Glutamatergic neuron (in vitro differentiated cells): ENCODE results near the gene SEC31A. TPM values are rescaled to one million over a fixed set of nuclear protein-coding genes. Genes with fewer than 3 reads are reported as not detected.
"Not testable (repeated sequence)": the region's sequence is repeated elsewhere in the genome, so short reads cannot be mapped to it uniquely, and the experiment has no call there.

Experiments
- DNase-seq: peaks from one replicate; pipeline ENCODE4 v3.0.0; 2022
- H3K27ac Mint-ChIP-seq: one replicate; pipeline ENCODE4 v1.8.0; 2020; ENCODE audit warnings: mild to moderate bottlenecking, mixed read lengths, inconsistent platforms; ENCODE audit not compliant: unreplicated experiment
- H3K27me3 Mint-ChIP-seq: one replicate; pipeline ENCODE4 v1.8.0; 2020; ENCODE audit warnings: mild to moderate bottlenecking, moderate library complexity, mixed read lengths, inconsistent platforms; ENCODE audit not compliant: unreplicated experiment
- H3K36me3 Mint-ChIP-seq: one replicate; pipeline ENCODE4 v1.8.0; 2020; ENCODE audit warnings: mild to moderate bottlenecking, mixed read lengths, inconsistent platforms; ENCODE audit not compliant: unreplicated experiment
- H3K4me1 Mint-ChIP-seq: one replicate; pipeline ENCODE4 v1.8.0; 2020; ENCODE audit warnings: mild to moderate bottlenecking, low read depth, mixed read lengths, inconsistent platforms; ENCODE audit not compliant: unreplicated experiment
- H3K4me3 Mint-ChIP-seq: one replicate; pipeline ENCODE4 v1.8.0; 2020; ENCODE audit warnings: mild to moderate bottlenecking, mixed read lengths, inconsistent platforms; ENCODE audit not compliant: unreplicated experiment
- H3K9me3 Mint-ChIP-seq: one replicate; pipeline ENCODE4 v1.8.0; 2020; ENCODE audit warnings: mild to moderate bottlenecking, moderate library complexity, mixed read lengths, inconsistent platforms; ENCODE audit not compliant: unreplicated experiment
- total RNA-seq: library from RNA; stranded (reverse); fragmentation: NEBNext Ultra II Directional; extraction: Animal tissue kit (Norgen Biotek cat#: 25700); gene quantifications from one replicate; pipeline ENCODE4 v1.2.1, GENCODE V29; 2021; ENCODE audit not compliant: unreplicated experiment
- TF ChIP-seq, protein P1 (sequence below): fragments of 200-600 bp; sonication (generic); IDR thresholded peaks from one replicate; pipeline ENCODE4 v1.5.0; 2021; ENCODE audit not compliant: partially characterized antibody, unreplicated experiment

Gene SEC31A
- total RNA-seq, 1 donor from 2014 or later, result 201 TPM

DNA sequence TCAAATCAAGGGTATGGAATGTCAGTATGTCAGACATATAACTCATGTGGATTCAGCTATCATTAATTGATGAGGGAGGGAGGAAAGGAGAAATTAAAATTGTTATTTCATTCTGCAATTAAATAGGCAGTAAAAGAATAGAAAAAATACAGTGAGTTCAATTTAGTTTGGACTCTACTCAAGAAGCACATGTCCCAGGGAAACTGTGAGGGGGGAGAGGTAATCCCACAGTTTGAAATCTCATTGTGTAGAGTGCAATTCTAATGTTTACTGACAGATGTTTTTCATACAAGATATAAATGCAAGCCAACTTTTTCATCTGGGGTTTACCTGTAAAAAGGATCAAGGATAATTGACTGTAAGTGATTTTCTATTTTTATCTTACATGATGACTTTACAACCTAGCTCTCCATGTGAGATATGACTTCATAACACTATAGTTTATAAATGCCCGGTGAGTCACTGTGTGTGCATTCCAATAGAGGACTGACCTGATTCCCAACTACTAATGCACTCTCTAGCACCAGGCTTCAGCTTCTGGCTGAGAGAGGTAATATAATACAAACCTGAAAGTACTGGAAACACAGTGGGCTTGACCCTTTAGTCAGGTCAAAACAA, 57.1 kb downstream of the SEC31A start:
- Mint-ChIP-seq H3K27me3 (no peaks in the 10 kb centered on the region), H3K4me3 (no peak overlapping the region), H3K4me1 (no peaks in the 10 kb centered on the region), H3K27ac (no peak overlapping the region), H3K36me3 (peaks cover 4% of the 10 kb centered on the region), H3K9me3 (no peaks in the 10 kb centered on the region)
- TF ChIP-seq, protein P1, sequence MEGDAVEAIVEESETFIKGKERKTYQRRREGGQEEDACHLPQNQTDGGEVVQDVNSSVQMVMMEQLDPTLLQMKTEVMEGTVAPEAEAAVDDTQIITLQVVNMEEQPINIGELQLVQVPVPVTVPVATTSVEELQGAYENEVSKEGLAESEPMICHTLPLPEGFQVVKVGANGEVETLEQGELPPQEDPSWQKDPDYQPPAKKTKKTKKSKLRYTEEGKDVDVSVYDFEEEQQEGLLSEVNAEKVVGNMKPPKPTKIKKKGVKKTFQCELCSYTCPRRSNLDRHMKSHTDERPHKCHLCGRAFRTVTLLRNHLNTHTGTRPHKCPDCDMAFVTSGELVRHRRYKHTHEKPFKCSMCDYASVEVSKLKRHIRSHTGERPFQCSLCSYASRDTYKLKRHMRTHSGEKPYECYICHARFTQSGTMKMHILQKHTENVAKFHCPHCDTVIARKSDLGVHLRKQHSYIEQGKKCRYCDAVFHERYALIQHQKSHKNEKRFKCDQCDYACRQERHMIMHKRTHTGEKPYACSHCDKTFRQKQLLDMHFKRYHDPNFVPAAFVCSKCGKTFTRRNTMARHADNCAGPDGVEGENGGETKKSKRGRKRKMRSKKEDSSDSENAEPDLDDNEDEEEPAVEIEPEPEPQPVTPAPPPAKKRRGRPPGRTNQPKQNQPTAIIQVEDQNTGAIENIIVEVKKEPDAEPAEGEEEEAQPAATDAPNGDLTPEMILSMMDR, result no peak
- no peak for DNase-seq

DNA sequence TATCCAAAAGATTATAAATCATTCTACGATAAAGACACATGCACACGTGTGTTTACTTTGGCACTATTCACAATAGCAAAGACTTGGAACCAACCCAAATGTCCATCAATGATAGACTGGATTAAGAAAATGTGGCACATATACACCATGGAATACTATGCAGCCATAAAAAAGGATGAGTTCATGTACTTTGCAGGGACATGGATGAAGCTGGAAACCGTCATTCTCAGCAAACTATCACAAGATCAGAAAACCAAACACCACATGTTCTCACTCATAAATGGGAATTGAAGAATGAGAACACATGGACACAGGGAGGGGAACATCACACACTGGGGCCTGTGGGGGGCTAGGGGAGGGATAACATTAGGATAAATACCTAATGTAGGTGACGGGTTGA, 57.9 kb downstream of the SEC31A start:
- DNase-seq, H3K4me1 Mint-ChIP-seq, H3K4me3 Mint-ChIP-seq, H3K9me3 Mint-ChIP-seq, H3K27ac Mint-ChIP-seq, H3K27me3 Mint-ChIP-seq, H3K36me3 Mint-ChIP-seq: not testable (repeated sequence)

DNA sequence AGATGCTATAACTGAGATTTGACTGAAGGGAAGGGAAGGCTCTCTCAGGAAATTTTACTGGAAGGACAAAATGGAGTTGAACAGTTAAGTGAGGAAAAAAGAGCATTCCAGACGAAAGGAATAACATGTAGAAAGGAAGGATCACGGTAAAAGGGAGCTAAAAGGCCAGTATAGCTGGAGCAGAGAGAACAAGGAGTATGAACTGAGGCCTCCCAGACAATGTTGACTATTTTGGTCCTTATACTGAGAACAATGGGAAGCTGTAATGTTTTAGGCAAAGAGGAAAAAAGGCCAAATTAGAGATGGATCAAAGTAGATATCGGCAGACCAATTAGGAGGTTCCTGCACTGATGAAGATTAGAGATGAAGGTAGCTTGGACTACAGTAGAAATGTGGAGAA, 65.5 kb downstream of the SEC31A start:
- H3K36me3 Mint-ChIP-seq, result peaks cover 5% of the 10 kb centered on the region
- H3K4me1 Mint-ChIP-seq, result no peaks in the 10 kb centered on the region
- peaks cover 2% of the 10 kb centered on the region for H3K27me3 Mint-ChIP-seq
- TF ChIP-seq, protein P1, result no peak
- no peak overlapping the region for H3K27ac Mint-ChIP-seq
- H3K4me3 Mint-ChIP-seq, result no peak overlapping the region
- no peak for DNase-seq
- no peaks in the 10 kb centered on the region for H3K9me3 Mint-ChIP-seq

DNA sequence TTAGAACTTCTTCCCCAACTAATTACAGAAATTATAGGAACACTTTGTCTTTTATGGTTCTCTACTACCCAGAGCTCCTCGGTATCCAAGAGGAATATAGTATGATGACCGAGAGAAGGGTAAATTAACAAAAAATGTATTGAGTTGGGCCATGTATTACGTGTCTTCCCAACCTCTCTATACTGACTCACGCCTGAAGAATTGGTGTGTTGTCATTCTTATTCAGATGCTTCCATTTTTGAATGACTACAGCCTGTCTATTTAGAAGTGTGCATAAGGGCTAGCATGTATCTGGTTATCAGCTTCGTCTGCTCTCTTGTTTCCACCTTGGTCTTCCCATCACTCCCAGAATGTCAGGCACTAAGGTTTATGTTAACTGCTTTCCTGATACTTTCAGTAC, 67.9 kb downstream of the SEC31A start:
- peaks cover 5% of the 10 kb centered on the region for H3K36me3 Mint-ChIP-seq
- no peaks in the 10 kb centered on the region for H3K9me3 Mint-ChIP-seq
- TF ChIP-seq, protein P1, result no peak
- peaks cover 2% of the 10 kb centered on the region for H3K27me3 Mint-ChIP-seq
- DNase-seq, result no peak
- H3K27ac Mint-ChIP-seq, result no peak overlapping the region
- H3K4me1 Mint-ChIP-seq, result no peaks in the 10 kb centered on the region
- H3K4me3 Mint-ChIP-seq, result no peak overlapping the region

DNA sequence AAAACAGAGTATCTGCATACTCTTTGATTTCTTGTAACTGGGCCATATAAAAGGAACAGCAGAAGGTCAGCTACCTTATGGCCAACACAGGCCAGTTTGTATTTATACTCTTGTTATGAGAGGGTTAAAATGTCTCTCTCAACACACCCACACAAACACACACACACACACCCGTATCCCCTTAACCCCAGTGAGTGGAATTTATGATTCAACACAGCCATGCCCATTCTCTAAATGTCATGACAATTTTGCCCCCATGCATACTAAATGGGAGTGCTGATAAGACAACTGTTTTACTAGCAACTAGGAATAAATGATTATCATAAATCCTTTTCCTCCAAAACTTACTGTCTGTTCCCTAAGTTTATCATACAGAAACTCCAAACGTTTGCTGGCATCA, 70.3 kb downstream of the SEC31A start:
- Mint-ChIP-seq H3K4me3 (no peak overlapping the region), H3K4me1 (no peaks in the 10 kb centered on the region), H3K27ac (no peak overlapping the region), H3K9me3 (no peaks in the 10 kb centered on the region), H3K36me3 (peaks cover 5% of the 10 kb centered on the region), H3K27me3 (peaks cover 3% of the 10 kb centered on the region)
- no peak for DNase-seq
- TF ChIP-seq, protein P1, result no peak
